ENCODE results near the gene POLR2E. TPM values are rescaled to one million over a fixed set of nuclear protein-coding genes. Genes with fewer than 3 reads are reported as not detected.

POLR2E gene
- total and polyA plus RNA-seq, 2 experiments from 2014 or later = 257 to 286 TPM

DNA sequence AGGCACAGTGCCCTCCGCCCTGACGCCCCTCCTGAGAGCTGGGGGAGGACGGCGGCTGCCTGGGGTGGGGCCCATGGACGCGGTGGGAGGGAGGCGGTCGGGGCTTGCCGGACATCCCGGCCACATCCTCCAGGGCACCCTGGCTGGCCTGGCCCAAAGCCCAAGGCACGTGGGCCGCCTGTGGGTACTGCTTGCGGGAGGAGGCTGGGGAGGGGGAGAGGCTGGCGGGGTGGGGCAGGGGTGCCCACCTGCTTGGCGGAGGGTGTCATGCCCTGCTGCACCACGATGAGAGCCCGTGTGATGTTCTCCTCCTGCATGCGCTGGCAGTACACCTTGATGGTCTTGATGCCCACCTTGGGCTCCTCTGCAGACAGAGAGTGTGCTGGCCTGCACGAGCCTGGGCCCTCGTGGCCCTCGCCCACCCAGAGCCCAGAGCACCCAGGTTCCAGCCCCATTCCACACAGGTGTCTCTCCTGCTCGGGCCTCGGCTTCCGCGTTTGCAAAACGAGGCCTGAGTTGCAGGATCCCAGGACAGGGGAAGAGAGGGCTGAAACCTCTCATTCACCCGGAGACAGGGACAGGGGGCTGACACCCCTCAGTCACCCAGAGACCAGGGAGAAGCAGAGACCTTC lies 3.5 kb downstream of the POLR2E start:
- no peak overlapping the region for H3K4me2 ChIP-seq
- ATAC-seq (no peak), DNase-seq (ENCODE audit: low spot score) (no peak)
- no peak overlapping the region for H2AFZ ChIP-seq
- Mint-ChIP-seq H3K4me3 (no peak overlapping the region), H3K27me3 (ENCODE audit: insufficient read depth, low read depth, poor library complexity) (peaks cover 15% of the 10 kb centered on the region), H3K36me3 (ENCODE audit: low read depth) (peaks cover 32% of the 10 kb centered on the region), H3K4me1 (peaks cover 5% of the 10 kb centered on the region), H3K9me3 (no peaks in the 10 kb centered on the region), H3K27ac (no peak overlapping the region)
- H3K27me3 ChIP-seq (ENCODE audit: insufficient read depth) = no peaks in the 10 kb centered on the region
- H3K4me3 ChIP-seq = no peak overlapping the region
- no peak for TF ChIP-seq ZNF114 (CRISPR knock-in tag; IDR thresholded peaks at IDR 0.05)
- TF ChIP-seq STAT1 (IDR thresholded peaks at IDR 0.05; ENCODE audit: unreplicated experiment) = no peak
- no peak for TF ChIP-seq POLR2AphosphoS5 (IDR thresholded peaks at IDR 0.05; ENCODE audit: low read depth)
- TF ChIP-seq ZNF331 (CRISPR knock-in tag; IDR thresholded peaks at IDR 0.05; ENCODE audit: low read depth) = no peak
- no peak for TF ChIP-seq NANOG (IDR thresholded peaks at IDR 0.05; ENCODE audit: borderline replicate concordance)
- no peak for TF ChIP-seq EZH2 (IDR thresholded peaks at IDR 0.05; ENCODE audit: low read depth, unreplicated experiment)
- TF ChIP-seq, protein P1, sequence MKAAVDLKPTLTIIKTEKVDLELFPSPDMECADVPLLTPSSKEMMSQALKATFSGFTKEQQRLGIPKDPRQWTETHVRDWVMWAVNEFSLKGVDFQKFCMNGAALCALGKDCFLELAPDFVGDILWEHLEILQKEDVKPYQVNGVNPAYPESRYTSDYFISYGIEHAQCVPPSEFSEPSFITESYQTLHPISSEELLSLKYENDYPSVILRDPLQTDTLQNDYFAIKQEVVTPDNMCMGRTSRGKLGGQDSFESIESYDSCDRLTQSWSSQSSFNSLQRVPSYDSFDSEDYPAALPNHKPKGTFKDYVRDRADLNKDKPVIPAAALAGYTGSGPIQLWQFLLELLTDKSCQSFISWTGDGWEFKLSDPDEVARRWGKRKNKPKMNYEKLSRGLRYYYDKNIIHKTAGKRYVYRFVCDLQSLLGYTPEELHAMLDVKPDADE (IDR thresholded peaks at IDR 0.05) = no peak
- peaks cover 23% of the 10 kb centered on the region for H3K79me2 ChIP-seq (replicated peaks; ENCODE audit: insufficient read depth)
- no peak overlapping the region for H3K27ac ChIP-seq (ENCODE audit: low read depth)
- H3F3A ChIP-seq (replicated peaks; ENCODE audit: low read depth) = 0 out of 2 replicates have a peak, but pooled peaks cover 21% of the 10 kb centered on the region
- no peaks in the 10 kb centered on the region; the same call in 1 of the 2 replicates for H3K4me1 ChIP-seq (ENCODE audit: insufficient read depth)
- H3K9me2 ChIP-seq (ENCODE audit: insufficient read depth) = no peaks in the 10 kb centered on the region
- peaks cover 17% of the 10 kb centered on the region for H4K20me1 ChIP-seq (replicated peaks; ENCODE audit: insufficient read depth)
- peaks cover 9% of the 10 kb centered on the region; the same call in 1 of the 2 replicates for H3K36me3 ChIP-seq (ENCODE audit: insufficient read depth)

DNA sequence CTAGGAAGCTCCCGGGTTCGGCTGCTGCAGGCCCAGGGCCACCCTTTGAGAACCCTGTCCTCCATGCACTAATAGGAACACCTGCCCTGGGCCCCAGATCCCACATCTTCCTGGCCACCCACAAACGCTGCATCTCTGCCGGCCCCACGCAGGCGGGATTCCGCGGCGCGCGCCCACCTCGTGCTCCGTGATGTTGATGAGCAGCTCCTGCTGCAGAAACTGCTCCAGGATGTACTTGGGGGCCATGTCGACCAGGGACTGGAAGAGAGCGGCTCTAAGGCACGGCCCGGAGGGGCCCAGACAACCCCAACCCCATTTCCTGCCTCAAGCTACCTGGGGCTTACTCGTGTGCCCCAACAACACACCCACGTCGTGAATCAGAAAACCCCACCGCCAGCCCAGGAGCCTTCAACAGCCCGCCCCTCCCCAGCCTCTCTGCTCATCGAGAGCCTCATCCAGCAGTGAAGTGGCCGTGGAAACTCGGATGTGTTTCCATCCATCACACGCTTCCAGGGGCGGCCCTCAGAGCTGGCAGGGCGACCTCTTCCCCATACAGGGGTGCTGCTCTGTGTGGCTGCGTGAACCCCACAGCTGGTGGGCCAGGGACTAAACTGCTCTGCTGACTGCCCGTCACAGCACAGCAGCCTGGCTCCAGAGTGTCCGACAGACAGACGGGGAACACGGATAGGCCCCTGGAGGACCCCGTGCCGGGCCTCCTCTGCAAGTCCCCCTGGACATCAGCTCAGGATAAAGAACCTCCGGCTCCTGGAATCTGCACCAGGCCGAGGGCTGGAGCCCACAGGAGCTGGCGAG lies 4.2 kb downstream of the POLR2E start:
- no peak for ATAC-seq
- H3K4me3 ChIP-seq = no peak overlapping the region
- H3K4me1 ChIP-seq (ENCODE audit: insufficient read depth) = no peaks in the 10 kb centered on the region; the same call in 1 of the 2 replicates
- Mint-ChIP-seq H3K9me3 (no peaks in the 10 kb centered on the region), H3K27me3 (ENCODE audit: insufficient read depth, low read depth, poor library complexity) (peaks cover 13% of the 10 kb centered on the region), H3K4me3 (no peak overlapping the region), H3K27ac (no peak overlapping the region), H3K36me3 (ENCODE audit: low read depth) (peaks cover 36% of the 10 kb centered on the region), H3K4me1 (peaks cover 5% of the 10 kb centered on the region)
- TF ChIP-seq ZNF114 (CRISPR knock-in tag; IDR thresholded peaks at IDR 0.05) (no peak), EZH2phosphoT487 (IDR thresholded peaks at IDR 0.05; ENCODE audit: unreplicated experiment) (no peak), POLR2AphosphoS5 (IDR thresholded peaks at IDR 0.05; ENCODE audit: low read depth) (no peak), JUNB (IDR thresholded peaks at IDR 0.05; ENCODE audit: unreplicated experiment) (no peak)
- H4K20me1 ChIP-seq (replicated peaks; ENCODE audit: insufficient read depth) = peaks cover 20% of the 10 kb centered on the region
- H3F3A ChIP-seq (replicated peaks; ENCODE audit: low read depth) = 0 out of 2 replicates have a peak, but pooled peaks cover 25% of the 10 kb centered on the region
- no peaks in the 10 kb centered on the region for H3K9me2 ChIP-seq (ENCODE audit: insufficient read depth)
- H3K36me3 ChIP-seq (ENCODE audit: insufficient read depth) = peaks cover 9% of the 10 kb centered on the region; the same call in 1 of the 2 replicates
- H3K27ac ChIP-seq (ENCODE audit: low read depth) = no peak overlapping the region
- no peak for DNase-seq (ENCODE audit: low spot score)
- no peak overlapping the region for H2AFZ ChIP-seq
- H3K79me2 ChIP-seq (replicated peaks; ENCODE audit: insufficient read depth) = peaks cover 23% of the 10 kb centered on the region
- H3K27me3 ChIP-seq (ENCODE audit: insufficient read depth) = no peaks in the 10 kb centered on the region
- H3K4me2 ChIP-seq = no peak overlapping the region
